Keratinocyte (primary cell): ENCODE data around the gene SPRTN. TPM values are rescaled to one million over a fixed set of nuclear protein-coding genes. Genes with fewer than 3 reads are reported as not detected.
"Not testable (repeated sequence)": the region's sequence is repeated elsewhere in the genome, so short reads cannot be mapped to it uniquely, and the experiment has no call there.

ENCODE experiments used
- DNase-seq: peaks from one replicate; pipeline ENCODE4 v3.0.0-alpha.2; 2011; ENCODE audit warnings: low read depth, missing footprints, low spot score
- FAIRE-seq: peaks from 2 replicates; lab custom pipeline; 2011; peaks lifted over from hg19 to GRCh38; lab: Jason Lieb, UNC
- H2AFZ ChIP-seq: 2 replicates; pipeline ENCODE4 v1.6.0; 2012; ENCODE audit warnings: low read length, control low read depth, inconsistent platforms; ENCODE audit not compliant: control insufficient read depth
- H3K27ac ChIP-seq: 2 replicates; pipeline ENCODE4 v1.5.1; 2011; ENCODE audit warnings: low read length; ENCODE audit not compliant: control insufficient read depth, insufficient read depth
- H3K27me3 ChIP-seq: 3 replicates; pipeline ENCODE4 v1.6.0; 2011; ENCODE audit warnings: low read length; ENCODE audit not compliant: control insufficient read depth, insufficient read depth; ENCODE audit errors: extremely low read depth
- H3K36me3 ChIP-seq, 2 experiments: 2 replicates in 1 of 2; 3 replicates in 1 of 2; pipeline ENCODE4 v1.5.1; 2011; ENCODE audit warnings: low read length in 2 of 2, mild to moderate bottlenecking in 1 of 2; ENCODE audit not compliant: control insufficient read depth in 2 of 2, insufficient read depth in 2 of 2; ENCODE audit errors: extremely low read depth in 1 of 2
- H3K4me1 ChIP-seq: 3 replicates; pipeline ENCODE4 v1.5.1; 2011; ENCODE audit warnings: low read length; ENCODE audit not compliant: control insufficient read depth, insufficient read depth; ENCODE audit errors: extremely low read depth
- H3K4me2 ChIP-seq: 3 replicates; pipeline ENCODE4 v1.6.0; 2011; ENCODE audit warnings: low read depth, low read length; ENCODE audit not compliant: control insufficient read depth, insufficient read depth; ENCODE audit errors: extremely low read depth
- H3K4me3 ChIP-seq, 3 experiments: fragments of 200-600 bp in 1 of 3; sonication (generic) in 1 of 3; 2 replicates in 2 of 3; 3 replicates in 1 of 3; pipeline ENCODE4 v1.5.1; 2011 to 2016; ENCODE audit warnings: low read length in 3 of 3, mild to moderate bottlenecking in 3 of 3, control low read depth in 2 of 3, inconsistent platforms in 1 of 3, low read depth in 1 of 3, mixed read lengths in 1 of 3, mixed run types in 1 of 3, moderate library complexity in 1 of 3; ENCODE audit not compliant: control insufficient read depth in 2 of 3, insufficient read depth in 2 of 3; ENCODE audit errors: extremely low read depth in 1 of 3
- H3K79me2 ChIP-seq: 2 replicates; pipeline ENCODE4 v1.6.0; 2012; ENCODE audit warnings: low read length; ENCODE audit not compliant: control insufficient read depth, insufficient read depth
- H3K9ac ChIP-seq: 3 replicates; pipeline ENCODE4 v1.6.0; 2011; ENCODE audit warnings: low read length; ENCODE audit not compliant: control insufficient read depth, insufficient read depth; ENCODE audit errors: extremely low read depth
- H3K9me1 ChIP-seq: 3 replicates; pipeline ENCODE4 v1.6.0; 2011; ENCODE audit warnings: low read length; ENCODE audit not compliant: control insufficient read depth, insufficient read depth; ENCODE audit errors: extremely low read depth
- H3K9me3 ChIP-seq: 2 replicates; pipeline ENCODE4 v1.5.1; 2012; ENCODE audit warnings: low read depth, low read length; ENCODE audit not compliant: control insufficient read depth
- H4K20me1 ChIP-seq: 3 replicates; pipeline ENCODE4 v1.6.0; 2011; ENCODE audit warnings: low read length; ENCODE audit not compliant: control insufficient read depth, insufficient read depth; ENCODE audit errors: extremely low read depth
- CTCF ChIP-seq, 3 experiments: IDR thresholded peaks in 1 of 3; conservative IDR thresholded peaks in 1 of 3; optimal IDR thresholded peaks in 1 of 3; 2 replicates in 2 of 3; 3 replicates in 1 of 3; pipeline versions ENCODE3 to v1.5.1; 2011; ENCODE audit warnings: low read length in 3 of 3, mild to moderate bottlenecking in 3 of 3, moderate library complexity in 2 of 3, control low read depth in 1 of 3, inconsistent platforms in 1 of 3; ENCODE audit not compliant: insufficient read depth in 2 of 3; ENCODE audit errors: extremely low read depth in 1 of 3
- EZH2 ChIP-seq: IDR thresholded peaks from one replicate; pipeline ENCODE4 v1.6.1; 2012; ENCODE audit warnings: inconsistent platforms, mild to moderate bottlenecking, low read length, moderate library complexity
- dilution Hi-C: fragments of 300-500 bp; cut with MboI; formaldehyde crosslinking; loops from one replicate; pipeline ENCODE4 v1.7.0; 2020; ENCODE audit warnings: low sequenced_read_pairs; ENCODE audit not compliant: extremely low pct_ligation_motif_present
- polyA plus RNA-seq, 5 experiments: library from polyadenylated mRNA; depleted of rRNA in 3 of 5; stranded (reverse) in 3 of 5; stranded (forward) in 1 of 5; unstranded in 1 of 5; fragments of >200 nt; gene quantifications; 1 replicate in 1 of 5; 2 replicates in 3 of 5; 3 replicates in 1 of 5; pipeline versions ENCODE4 v1.2.1 to v1.2.3, GENCODE V29; 2011 to 2012; ENCODE audit warnings: missing spikeins in 2 of 5, low read depth in 1 of 5, low replicate concordance in 1 of 5

The SPRTN gene
- polyA plus RNA-seq, 1 donor (not counting 4 experiments of a cell fraction or from before 2014, with no cell fraction given): 17.4 TPM

GRCh38 chr1:231347961-231348360, 9.9 kb downstream of the SPRTN start:
- DNase-seq: no peak
- no peak overlapping the region for H2AFZ ChIP-seq

GRCh38 chr1:231348442-231348841, 10.3 kb downstream of the SPRTN start:
- Histone ChIP-seq H2AFZ (no peak overlapping the region), H3K79me2 (peaks cover 20% of the 10 kb centered on the region), H3K36me3 (peaks cover 16 to 30% of the 10 kb centered on the region in 2 experiments), H3K4me1 (no peaks in the 10 kb centered on the region), H3K9me3 (no peaks in the 10 kb centered on the region), H3K27me3 (no peaks in the 10 kb centered on the region), H3K9ac (no peak overlapping the region), H3K4me2 (no peak overlapping the region), H3K27ac (no peak overlapping the region), H4K20me1 (no peaks in the 10 kb centered on the region), H3K4me3 (no peak overlapping the region), H3K9me1 (no peaks in the 10 kb centered on the region)
- FAIRE-seq: no peak
- no peak for DNase-seq
- no peak for TF ChIP-seq EZH2
- TF ChIP-seq CTCF (optimal IDR thresholded peaks at IDR 0.05 in 1 of 3, IDR thresholded peaks at IDR 0.05 in 1 of 3, conservative IDR thresholded peaks at IDR 0.05 in 1 of 3; ENCODE audit: extremely low read depth in 1 of 3, insufficient read depth in 2 of 3, low read length in 3 of 3): no peak
- dilution Hi-C loops: no loop called here

More at GRCh38 chr1:231347961-231348360, 9.9 kb downstream of the SPRTN start:
- no peak for FAIRE-seq
- no peak overlapping the region for H3K4me3 ChIP-seq
- peaks cover 23% of the 10 kb centered on the region for H3K79me2 ChIP-seq
- no peaks in the 10 kb centered on the region for H3K4me1 ChIP-seq
- H3K9me3 ChIP-seq: no peaks in the 10 kb centered on the region
- no peak overlapping the region for H3K9ac ChIP-seq
- H3K27ac ChIP-seq: no peak overlapping the region
- no peaks in the 10 kb centered on the region for H3K27me3 ChIP-seq
- H3K9me1 ChIP-seq: no peaks in the 10 kb centered on the region
- H3K36me3 ChIP-seq: peaks cover 14 to 26% of the 10 kb centered on the region in 2 experiments
- no peak for TF ChIP-seq EZH2
- TF ChIP-seq CTCF (optimal IDR thresholded peaks at IDR 0.05 in 1 of 3, IDR thresholded peaks at IDR 0.05 in 1 of 3, conservative IDR thresholded peaks at IDR 0.05 in 1 of 3; ENCODE audit: extremely low read depth in 1 of 3, insufficient read depth in 2 of 3, low read length in 3 of 3): no peak
- H4K20me1 ChIP-seq: no peaks in the 10 kb centered on the region
- dilution Hi-C loops: no loop called here
- no peak overlapping the region for H3K4me2 ChIP-seq

GRCh38 chr1:231348856-231349255, 10.8 kb downstream of the SPRTN start:
- H3K27me3 ChIP-seq, H2AFZ ChIP-seq, dilution Hi-C loops, H3K9me3 ChIP-seq, H3K4me3 ChIP-seq, H3K9me1 ChIP-seq, H3K27ac ChIP-seq, H3K9ac ChIP-seq, H3K4me1 ChIP-seq, H3K4me2 ChIP-seq, DNase-seq, FAIRE-seq, H4K20me1 ChIP-seq: not testable (repeated sequence)
- peaks cover 13 to 30% of the 10 kb centered on the region in 2 experiments for H3K36me3 ChIP-seq
- peaks cover 16% of the 10 kb centered on the region for H3K79me2 ChIP-seq
